ENCODE measurements around the gene CSMD2.

- TF ChIP-seq, protein P1, sequence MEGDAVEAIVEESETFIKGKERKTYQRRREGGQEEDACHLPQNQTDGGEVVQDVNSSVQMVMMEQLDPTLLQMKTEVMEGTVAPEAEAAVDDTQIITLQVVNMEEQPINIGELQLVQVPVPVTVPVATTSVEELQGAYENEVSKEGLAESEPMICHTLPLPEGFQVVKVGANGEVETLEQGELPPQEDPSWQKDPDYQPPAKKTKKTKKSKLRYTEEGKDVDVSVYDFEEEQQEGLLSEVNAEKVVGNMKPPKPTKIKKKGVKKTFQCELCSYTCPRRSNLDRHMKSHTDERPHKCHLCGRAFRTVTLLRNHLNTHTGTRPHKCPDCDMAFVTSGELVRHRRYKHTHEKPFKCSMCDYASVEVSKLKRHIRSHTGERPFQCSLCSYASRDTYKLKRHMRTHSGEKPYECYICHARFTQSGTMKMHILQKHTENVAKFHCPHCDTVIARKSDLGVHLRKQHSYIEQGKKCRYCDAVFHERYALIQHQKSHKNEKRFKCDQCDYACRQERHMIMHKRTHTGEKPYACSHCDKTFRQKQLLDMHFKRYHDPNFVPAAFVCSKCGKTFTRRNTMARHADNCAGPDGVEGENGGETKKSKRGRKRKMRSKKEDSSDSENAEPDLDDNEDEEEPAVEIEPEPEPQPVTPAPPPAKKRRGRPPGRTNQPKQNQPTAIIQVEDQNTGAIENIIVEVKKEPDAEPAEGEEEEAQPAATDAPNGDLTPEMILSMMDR (IDR thresholded peaks at IDR 0.05): no peak
- TF ChIP-seq POLR2A (IDR thresholded peaks at IDR 0.05): no peak
Measured at GRCh38 chr1:33823401-33823800, 341.6 kb downstream of the CSMD2 start.
